GM23338 (cell line): Measurements from ENCODE around the gene LPAR6. TPM values are rescaled to one million over a fixed set of nuclear protein-coding genes. Genes with fewer than 3 reads are reported as not detected.

Source experiments
- CREB1 ChIP-seq: fragments of 250-450 bp; sonication (Bioruptor Pico); IDR thresholded peaks from 2 replicates; pipeline ENCODE4 v1.5.0; 2020; ENCODE audit warnings: low read depth, mild to moderate bottlenecking, moderate library complexity
- EZH2phosphoT487 ChIP-seq: fragments of 200-600 bp; sonication (generic); IDR thresholded peaks from one replicate; pipeline ENCODE4 v1.8.1; 2018; ENCODE audit warnings: antibody characterized with exemption; ENCODE audit not compliant: unreplicated experiment
- NANOG ChIP-seq: IDR thresholded peaks from 2 replicates; pipeline ENCODE4 v1.6.1; 2016; ENCODE audit warnings: antibody characterized with exemption, borderline replicate concordance
- STAT1 ChIP-seq: IDR thresholded peaks from one replicate; pipeline ENCODE4 v1.6.1; 2016; ENCODE audit warnings: antibody characterized with exemption; ENCODE audit not compliant: unreplicated experiment
- ZNF114 ChIP-seq: fragments of 250-450 bp; sonication (Bioruptor Pico); IDR thresholded peaks from 2 replicates; pipeline ENCODE4 v1.5.0; 2020; ENCODE audit warnings: mild to moderate bottlenecking, moderate library complexity
- ZNF331 ChIP-seq: fragments of 250-450 bp; sonication (Bioruptor Pico); IDR thresholded peaks from 2 replicates; pipeline ENCODE4 v1.5.0; 2020; ENCODE audit warnings: low read depth, mild to moderate bottlenecking, moderate library complexity
- ZNF462 ChIP-seq: fragments of 250-450 bp; sonication (Bioruptor Pico); IDR thresholded peaks from 2 replicates; pipeline ENCODE4 v1.5.0; 2020; ENCODE audit warnings: mild to moderate bottlenecking, moderate library complexity
- polyA plus RNA-seq: library from polyadenylated mRNA; unstranded; fragments of >200 nt; fragmentation: Nextera tagmentation; extraction: Ambion mirVana; gene quantifications from 2 replicates; pipeline ENCODE4 v1.2.1, GENCODE V29; 2016
- total RNA-seq: library from RNA; depleted of rRNA; stranded (reverse); fragments of >200 nt; shearing (Covaris generic); gene quantifications from 2 replicates; pipeline ENCODE4 v1.2.3, GENCODE V29; 2014
- TF ChIP-seq, protein P1 (sequence below): IDR thresholded peaks from one replicate; pipeline ENCODE4 v1.6.1; 2018; ENCODE audit warnings: antibody characterized with exemption; ENCODE audit not compliant: unreplicated experiment

LPAR6 gene
- total and polyA plus RNA-seq, 2 experiments from 2014 or later, result 1.4 to 2.1 TPM

DNA sequence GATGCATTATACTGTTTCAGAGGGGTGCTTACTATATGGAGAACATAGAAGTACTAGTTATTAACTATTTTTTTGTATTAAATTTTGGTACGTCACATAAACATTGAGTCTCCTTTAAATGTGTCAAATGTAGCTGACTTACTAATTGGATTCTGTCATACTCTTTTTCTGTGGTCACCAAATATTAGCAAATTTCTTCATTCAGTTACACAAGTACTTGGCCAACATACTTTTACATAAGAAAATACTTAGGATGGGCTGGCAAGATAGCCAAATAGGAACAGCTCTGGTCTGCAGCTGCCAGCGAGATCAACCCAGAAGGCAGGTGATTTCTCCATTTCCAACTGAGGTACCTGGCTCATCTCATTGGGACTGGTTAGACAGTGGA is 19.2 kb downstream of the LPAR6 start (continued):
- TF ChIP-seq ZNF462 (CRISPR knock-in tag), result no peak
- no peak for TF ChIP-seq ZNF331 (CRISPR knock-in tag)
- TF ChIP-seq CREB1 (CRISPR knock-in tag), result no peak
- no peak for TF ChIP-seq STAT1
- no peak for TF ChIP-seq NANOG
- no peak for TF ChIP-seq ZNF114 (CRISPR knock-in tag)
- TF ChIP-seq, protein P1, sequence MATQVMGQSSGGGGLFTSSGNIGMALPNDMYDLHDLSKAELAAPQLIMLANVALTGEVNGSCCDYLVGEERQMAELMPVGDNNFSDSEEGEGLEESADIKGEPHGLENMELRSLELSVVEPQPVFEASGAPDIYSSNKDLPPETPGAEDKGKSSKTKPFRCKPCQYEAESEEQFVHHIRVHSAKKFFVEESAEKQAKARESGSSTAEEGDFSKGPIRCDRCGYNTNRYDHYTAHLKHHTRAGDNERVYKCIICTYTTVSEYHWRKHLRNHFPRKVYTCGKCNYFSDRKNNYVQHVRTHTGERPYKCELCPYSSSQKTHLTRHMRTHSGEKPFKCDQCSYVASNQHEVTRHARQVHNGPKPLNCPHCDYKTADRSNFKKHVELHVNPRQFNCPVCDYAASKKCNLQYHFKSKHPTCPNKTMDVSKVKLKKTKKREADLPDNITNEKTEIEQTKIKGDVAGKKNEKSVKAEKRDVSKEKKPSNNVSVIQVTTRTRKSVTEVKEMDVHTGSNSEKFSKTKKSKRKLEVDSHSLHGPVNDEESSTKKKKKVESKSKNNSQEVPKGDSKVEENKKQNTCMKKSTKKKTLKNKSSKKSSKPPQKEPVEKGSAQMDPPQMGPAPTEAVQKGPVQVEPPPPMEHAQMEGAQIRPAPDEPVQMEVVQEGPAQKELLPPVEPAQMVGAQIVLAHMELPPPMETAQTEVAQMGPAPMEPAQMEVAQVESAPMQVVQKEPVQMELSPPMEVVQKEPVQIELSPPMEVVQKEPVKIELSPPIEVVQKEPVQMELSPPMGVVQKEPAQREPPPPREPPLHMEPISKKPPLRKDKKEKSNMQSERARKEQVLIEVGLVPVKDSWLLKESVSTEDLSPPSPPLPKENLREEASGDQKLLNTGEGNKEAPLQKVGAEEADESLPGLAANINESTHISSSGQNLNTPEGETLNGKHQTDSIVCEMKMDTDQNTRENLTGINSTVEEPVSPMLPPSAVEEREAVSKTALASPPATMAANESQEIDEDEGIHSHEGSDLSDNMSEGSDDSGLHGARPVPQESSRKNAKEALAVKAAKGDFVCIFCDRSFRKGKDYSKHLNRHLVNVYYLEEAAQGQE, result no peak
- no peak for TF ChIP-seq EZH2phosphoT487
